GM19438 (cell line): ENCODE results near the gene KDM4C.

ENCODE experiments used
- ATAC-seq: cut with Tn5 transposase; IDR thresholded peaks from one replicate; pipeline ENCODE4 v1.9.1; 2021; ENCODE audit warnings: low read depth; ENCODE audit not compliant: unreplicated experiment

KDM4C gene

DNA sequence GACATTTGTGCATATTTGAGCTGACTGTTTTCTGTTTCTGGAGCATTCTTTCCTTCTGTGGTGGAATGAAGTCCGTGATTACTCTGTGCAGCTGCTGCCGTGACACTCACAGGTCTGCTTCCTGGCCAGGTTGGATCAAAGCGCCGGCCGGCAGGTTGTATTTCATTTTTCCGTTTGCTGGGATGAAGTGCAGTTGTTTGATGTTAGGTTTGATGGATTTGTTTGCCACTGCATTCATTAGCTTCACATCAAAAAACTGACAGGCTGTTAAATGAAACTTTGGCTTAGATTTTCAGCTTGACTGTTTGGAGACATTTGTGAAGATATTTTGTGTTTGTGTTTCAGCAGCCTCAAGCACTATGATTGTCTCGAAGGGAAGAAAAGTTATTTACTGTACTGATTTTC, 140.1 kb downstream of the KDM4C start:
- no peak for ATAC-seq

DNA sequence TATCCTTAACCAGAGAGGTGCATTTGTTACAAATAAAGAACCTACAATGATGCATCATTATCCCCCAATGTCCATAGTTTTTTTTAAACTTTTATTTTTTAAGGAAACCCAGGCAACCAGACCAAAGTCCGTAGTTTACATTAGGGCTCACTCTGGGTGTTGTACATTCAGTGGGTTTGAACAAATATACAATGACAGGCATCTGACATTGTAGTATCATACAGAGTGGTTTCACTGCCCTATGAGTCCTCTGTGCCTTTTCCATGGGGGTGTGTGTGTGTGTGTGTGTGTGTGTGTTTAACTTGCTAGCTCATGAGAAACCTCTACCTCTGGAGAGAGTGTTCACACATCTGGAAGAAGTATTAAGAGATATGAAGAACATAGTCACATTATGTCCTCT, 141.5 kb downstream of the KDM4C start:
- ATAC-seq: no peak

DNA sequence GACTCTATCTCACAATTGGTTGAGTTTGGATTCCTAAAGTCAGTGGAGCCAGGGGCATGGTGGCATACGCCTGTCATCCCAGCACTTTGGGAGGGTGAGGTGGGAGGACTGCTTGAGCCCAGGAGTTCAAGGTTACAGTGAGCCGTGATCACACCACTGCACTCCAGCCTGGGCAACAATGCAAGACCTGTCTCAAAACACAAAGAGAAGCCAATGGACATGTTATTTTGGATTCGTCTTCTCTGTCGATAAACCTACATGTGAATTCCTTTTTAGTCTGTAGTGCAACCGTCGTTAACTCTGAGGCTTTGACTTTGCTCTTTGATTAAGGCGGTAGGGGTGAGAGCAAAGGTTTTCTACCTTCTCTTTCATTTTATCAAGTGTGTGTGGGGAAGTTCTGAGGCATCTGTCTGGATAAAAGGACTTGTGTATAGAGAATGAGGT, 142.7 kb downstream of the KDM4C start:
- ATAC-seq: no peak

DNA sequence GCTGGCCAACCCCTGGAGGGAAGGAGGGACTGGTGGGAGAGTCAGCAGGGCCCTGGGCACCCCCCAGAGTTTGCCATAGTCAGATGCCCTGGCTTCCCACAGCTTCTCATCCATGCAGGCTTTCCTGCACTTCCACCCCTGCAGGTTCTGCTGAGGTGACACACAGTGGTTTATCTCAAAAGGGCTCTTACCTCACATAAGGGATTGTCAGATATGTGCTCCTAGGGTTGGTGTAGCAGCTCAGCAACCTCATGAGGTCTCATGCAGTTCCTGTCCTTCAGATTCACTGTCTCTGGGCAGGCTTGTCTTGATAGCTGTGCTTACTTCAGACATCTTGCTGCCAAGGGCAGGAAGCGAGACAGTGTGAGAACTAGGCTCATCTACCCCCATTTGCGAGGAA, 143.4 kb downstream of the KDM4C start:
- no peak for ATAC-seq

DNA sequence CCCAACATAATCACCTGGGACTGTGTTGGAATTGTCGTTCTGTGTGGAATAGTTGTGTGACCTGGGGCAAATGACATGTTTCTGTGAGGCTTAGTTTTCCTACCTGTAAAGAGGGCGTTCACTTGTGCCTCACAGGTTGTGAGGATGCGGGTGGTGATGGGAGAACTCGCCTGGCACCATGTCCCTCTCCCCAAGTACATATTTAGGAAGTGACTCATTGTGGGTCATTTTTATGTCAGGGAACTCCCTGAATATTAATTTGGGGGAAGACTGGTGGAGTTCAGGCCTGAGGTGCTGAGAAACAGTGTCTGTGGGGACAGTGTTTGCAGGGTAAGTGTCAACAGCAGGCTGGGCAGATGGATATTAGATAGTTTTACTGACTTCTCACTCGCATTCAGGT, 144.7 kb downstream of the KDM4C start:
- ATAC-seq: no peak

DNA sequence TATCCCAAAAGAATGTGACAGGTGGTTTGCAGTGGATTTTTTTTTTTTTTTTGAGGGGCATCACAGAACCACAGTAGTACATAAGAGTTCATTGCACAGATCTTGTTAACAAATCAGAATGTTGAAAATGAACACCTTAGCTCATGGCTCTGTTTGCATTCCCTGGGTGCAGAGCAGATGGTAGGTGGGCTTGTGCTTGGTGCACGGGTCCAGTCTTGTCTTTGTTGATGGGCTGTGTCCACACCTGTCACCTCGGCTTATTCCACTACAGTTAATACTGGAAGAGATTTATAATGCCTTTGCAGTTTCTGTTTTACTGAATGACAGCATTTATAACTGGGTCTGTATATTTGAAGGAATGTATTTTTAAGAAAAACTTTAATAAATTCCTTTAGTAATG, 146.6 kb downstream of the KDM4C start:
- no peak for ATAC-seq

DNA sequence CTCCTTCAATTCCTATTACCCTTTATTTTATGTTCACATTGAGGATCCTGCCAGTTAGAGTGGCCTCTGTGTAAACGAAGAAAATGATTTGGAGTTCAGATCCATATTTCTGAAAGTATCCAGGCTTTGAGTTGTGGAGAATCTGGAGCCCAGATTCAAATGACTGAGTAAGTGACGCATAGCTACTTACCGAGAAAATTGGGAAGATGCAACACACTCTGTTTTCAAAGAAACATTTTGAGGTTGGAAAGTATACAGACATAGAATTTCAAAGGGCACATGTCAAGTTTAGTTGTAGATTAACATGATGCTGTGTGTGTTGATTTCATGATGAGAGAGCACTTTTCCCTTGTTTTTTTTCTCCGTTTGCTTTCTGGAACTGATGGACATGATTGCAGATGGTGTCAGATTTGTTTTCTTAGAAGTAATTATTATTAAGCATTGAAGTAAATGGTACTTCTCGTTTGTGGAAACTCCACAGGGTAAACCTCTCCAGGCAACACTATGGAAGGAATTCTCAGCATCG, 148.1 kb downstream of the KDM4C start:
- no peak for ATAC-seq

DNA sequence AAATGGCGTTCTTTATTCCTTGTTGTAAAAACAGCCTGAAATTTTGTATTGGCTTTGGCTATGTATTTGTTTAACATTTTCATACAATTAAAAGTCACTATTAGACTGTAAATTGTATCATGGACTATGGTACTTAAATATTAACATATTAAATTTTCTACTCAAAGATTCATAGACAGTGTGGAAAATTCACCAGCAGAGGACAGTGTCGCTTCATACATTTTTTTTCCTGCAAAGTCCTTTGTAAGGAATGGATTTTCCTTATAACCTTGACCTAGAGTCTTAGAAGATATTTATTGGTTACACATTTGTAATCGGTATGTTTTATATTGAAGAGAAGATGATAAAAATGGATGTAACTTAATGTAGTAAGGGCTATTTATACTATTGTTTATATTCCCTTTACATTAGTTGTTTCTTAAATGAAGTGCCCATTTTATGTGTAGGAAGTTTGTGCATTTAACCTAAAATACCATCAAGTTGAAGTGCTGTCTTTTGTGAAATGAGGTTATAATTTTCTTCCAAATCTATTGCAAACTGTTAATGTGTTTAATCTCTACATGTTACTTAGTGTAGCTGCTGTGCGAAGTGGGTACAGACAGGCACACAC, 150.1 kb downstream of the KDM4C start:
- no peak for ATAC-seq

DNA sequence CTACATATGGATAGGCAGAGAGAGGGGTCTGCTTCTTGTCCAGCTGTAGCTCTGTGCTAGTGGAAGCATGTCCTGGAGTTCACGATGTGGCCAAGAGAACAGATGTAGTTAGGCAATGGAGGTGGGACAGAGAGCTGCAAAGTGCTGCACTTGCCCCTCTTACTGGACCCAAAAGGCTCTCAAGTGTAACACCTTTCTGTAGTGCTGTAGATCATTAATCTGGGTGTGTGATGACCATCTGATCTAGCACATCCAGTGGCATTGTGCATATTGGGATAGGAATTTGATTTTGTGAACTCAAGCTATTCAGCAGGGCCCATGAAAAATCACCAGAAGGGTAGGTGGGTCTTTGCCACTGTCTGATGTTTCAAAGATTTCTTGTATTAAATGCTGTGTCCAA, 151.4 kb downstream of the KDM4C start:
- ATAC-seq: no peak

DNA sequence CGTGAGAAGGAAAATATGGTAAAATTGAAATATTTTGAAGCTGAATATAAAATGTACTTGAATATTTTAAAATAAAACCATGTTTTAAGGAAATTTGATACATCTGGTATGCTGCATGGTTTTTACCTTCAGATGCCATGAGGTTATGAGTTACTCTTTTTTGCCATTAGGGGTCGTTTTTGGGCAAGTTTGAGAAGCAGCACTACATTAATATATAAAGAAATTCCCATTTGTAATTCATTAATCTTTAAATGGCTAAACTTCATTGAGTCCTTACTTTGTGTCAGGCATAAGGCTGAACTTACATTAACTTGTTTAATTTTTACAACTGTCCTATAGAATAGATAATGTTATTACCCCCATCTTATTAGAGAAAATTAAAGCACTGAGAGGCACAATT, 152.3 kb downstream of the KDM4C start:
- no peak for ATAC-seq

DNA sequence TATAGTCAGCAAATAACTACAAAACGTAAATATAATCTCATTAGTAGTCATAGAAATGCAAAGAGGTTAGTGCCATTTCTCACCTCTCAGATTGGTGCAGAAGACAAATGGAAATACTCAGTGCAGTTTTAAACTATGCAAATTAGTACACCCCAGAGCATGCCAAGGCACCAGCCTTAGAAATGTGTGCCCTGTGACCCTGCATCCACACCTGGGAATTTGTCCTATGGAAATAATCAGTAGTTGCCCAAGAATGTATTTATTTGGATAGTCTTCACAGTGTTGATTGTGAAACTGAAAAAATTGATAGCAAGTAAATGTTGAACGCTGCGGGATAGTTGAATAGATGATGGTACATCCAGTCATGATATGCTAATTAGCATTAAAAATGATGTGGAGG, 152.7 kb downstream of the KDM4C start:
- no peak for ATAC-seq

DNA sequence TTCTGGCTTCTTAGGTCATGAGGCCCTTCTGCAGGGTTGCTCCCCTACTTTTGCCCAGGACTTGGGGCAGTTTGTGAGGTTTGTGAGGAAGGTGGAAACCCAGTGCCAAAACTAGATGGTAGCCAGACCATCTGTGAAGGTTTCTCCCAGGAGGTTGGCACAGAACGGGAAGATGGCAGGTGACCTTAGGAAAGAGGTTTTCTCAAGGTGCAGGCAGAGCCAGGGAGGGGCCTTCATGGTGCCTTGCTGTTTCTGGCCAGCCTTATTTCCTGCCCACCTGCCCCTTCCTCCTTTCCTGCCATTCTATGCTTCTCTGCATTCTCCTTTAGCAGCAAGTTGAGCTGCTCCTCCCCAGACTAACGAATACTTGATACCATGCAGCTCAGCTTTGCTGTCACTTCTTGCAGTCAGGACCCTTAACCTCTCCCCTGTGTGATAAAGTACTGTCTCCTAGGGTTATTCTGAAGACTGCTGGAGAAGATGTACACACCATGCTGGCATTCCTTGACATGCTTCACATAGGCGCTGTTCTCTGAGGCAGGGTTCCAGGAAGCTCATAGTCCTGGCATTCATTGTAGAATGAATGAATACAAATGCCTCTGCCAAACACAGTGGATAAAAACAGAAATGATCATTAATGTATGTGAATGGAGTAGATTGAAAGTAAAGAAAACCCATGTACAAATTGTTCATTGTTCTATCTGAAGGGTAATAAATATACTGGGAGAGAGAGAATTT, 154.3 kb downstream of the KDM4C start:
- no peak for ATAC-seq

DNA sequence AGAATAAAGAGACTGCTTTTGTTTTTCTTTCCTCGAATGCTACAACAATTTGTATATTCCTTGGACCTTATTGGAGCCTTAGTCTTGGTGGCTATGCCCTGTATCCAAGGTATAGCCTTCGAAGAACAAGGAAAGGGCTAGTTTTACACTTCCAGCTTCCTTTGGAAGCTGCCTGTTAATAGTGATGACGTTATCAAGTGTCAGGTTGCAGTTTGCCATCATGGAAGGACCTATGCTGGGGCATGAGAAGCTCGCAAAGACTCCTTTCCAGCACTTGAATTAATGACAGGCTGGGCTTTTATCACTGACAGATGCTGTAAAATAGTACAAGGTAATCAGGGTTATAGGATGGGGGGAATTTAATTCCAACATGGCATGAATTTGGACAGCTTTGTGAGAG, 157.9 kb downstream of the KDM4C start:
- no peak for ATAC-seq

DNA sequence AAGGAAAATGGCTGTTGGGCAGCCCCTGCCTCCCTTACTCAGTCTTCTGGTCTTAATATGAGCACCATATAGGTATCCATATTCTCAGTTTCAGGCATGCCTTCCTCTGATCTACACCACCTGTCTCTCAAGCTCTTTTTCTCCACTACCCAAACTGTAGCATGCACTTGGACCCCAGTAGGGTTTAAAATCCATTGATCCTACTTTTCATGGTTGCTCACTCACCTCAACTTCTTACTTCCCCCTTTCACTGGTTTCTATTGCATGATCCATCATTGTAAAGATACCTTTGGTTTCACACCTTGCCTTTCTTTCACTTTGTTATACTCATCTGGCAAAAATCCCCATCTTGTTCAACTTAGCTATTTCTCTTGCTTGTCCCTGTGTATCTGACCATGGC, 159.4 kb downstream of the KDM4C start:
- ATAC-seq: no peak

DNA sequence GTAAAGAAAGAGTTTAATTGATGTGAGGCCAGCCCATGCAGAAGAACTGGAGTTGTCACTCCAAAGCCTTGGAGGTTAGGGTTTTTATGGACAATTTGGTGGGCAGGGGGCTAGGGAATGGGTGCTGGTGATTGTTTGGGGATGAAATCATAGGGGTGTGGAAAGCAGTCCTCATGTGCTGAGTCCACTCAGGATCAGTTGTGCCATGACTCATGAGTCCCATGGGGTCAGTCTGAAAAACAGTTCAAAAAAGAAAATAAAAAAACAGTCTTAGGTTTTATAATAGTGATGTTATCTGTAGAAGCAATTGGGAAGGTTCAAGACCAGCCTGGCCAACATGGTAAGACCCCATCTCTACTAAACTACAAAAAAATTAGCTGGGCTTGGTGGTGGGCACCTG, 162.3 kb downstream of the KDM4C start:
- no peak for ATAC-seq

DNA sequence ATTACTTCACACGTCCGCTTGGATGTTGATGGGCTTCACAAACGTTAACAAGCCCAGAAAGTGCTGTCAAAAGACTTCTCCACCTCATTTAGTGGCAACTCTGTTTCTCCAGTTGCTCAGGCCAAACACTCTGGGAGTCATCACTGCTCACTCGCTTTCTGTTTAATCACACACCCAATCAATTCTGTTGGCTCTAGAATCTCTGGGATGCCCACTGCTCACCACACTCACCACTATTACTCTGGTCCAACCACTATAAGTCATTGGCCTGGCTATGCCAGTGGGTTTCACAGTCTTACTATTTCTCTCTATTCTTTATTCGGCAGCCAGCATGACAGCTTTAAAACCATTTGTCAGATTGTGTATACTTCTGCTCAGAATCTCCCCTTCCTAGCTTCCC, 163.5 kb downstream of the KDM4C start:
- ATAC-seq: no peak

DNA sequence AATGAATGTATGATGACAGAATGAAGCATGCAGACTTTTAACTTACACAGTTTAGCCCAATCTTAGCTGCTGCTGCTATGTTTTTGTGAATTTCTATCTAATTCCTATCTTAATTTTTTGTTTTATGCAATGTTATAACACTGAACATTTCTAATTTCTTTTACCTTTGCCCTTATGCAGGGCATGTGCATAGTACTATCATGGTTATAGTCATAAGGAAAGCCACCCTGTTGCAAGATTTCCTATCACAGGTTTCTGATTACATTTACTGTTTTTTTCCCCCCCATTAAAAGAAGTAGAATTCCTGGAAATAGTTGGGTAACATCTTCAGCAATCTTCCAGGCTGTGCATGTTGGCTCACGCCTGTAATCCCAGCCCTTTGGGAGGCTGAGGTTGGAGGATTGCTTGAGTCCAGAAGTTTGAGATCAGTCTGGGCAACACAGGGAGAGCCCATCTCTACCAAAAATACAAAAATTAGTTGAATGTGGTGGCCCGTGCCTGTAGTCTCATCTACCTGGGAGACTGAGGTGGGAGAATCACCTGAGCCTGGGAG, 164.4 kb downstream of the KDM4C start:
- no peak for ATAC-seq

DNA sequence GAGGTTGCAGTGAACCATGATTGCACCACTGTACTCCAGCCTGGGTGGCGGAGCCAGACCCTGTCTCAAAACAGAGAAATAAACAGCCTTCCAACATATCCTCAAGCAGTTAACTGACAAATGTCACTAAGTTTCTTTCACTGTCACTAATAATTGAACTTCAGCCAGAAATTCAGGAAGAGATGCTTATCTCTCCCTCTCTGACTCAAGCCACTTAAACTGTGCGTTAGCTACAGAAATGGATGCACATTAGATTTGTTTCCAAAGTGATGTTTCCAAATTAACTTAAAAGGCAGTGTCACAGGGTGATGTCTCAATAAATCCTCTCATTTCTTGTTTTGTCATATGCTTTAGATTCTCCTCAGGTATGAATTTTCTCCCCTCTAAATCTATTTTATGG, 164.9 kb downstream of the KDM4C start:
- ATAC-seq: no peak

DNA sequence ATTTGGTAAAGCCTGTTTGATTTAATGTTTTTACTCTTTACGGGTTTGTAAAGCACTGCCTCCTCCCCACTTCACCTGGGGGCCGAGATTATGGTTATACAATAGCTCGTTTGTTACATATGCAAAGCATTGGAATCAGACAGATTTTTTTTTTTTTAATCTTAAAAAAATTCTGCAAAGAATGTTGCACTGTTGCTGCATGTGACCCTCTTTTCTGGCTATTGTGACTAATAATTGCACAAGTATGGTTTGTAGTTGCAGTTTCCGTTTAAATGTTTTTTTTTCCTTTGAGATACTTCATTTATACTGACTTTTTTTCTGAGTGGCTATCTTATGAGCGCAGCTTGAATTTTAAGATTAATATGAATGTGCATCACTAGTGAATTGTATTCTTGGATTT, 165.3 kb downstream of the KDM4C start:
- ATAC-seq: no peak

DNA sequence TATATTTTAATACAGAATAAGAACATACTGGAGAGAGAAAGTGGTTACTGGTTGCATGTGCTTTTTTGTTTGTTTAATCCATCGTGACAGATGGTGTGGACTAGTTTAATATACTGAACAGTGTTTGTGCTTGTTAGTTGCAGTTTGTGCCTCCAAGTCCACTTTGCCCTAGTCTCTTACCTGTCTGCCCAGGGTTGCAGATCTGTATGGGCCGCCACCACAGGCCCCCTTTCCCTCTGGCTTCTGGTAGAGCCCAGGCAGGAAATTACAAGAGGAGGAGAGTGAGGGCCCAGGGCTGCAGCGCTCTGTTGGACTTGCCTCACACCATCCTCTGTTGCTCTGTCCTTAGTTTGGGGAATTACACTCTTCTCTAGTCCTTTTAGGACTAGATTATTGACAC, 166.4 kb downstream of the KDM4C start:
- no peak for ATAC-seq

DNA sequence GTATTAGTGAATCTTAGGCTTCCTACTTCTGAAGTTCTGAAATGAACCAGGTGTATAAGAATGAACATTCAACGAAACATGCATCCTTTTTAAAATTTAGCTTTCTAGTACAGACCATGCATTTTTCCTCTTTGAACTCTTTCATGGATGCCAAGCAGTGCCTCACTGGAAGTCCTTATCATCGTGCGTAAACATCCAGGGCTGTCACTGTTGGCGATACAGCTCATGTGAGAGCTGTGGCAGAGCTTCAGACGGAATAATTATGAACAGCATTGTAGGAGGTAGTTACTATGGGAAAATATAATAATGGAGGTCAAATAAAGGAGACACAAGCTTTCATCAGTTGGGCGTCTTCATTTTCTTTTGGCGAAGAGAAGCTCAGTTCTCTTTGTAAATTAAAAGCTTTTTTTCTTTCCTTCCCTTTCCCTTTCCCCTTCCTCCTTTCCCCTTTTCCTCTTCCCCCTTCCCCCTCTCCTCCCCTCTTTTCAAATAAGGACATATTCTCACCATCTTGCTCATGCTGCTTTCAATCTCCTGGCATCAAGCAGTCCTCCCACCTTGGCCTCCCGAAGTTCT, 167.3 kb downstream of the KDM4C start:
- no peak for ATAC-seq

DNA sequence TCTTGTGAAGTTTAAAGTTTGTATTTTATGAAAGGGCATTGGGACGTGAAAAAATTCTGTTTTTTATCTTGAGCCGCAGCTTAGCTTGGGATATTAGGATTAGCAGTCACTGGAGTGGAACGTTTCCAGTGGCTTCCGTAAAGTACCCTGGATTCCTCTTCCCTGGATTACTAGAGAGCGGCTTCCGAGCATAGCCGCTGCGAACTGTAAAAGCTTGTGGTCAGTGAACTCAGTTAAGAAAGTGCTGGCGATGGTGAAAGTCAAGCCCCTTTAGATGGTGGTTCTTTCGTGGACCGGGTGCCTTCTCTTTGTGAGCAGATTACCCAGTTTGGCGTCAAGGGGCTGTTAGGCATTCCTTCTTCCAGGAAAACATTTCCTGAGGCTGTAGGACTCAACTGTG, 168.1 kb downstream of the KDM4C start:
- ATAC-seq: no peak
